Dermis microvascular lymphatic vessel endothelial cell (primary cell): ENCODE results near the gene ATP5F1B. TPM values are rescaled to one million over a fixed set of nuclear protein-coding genes. Genes with fewer than 3 reads are reported as not detected.
"Not testable (repeated sequence)": the region's sequence is repeated elsewhere in the genome, so short reads cannot be mapped to it uniquely, and the experiment has no call there.

Experiments
- DNase-seq, 2 donors: peaks; one replicate each; pipeline versions ENCODE4 v3.0.0 to v3.0.0-alpha.2; 2010; ENCODE audit warnings: low read depth in 2 of 2
- total RNA-seq: library from RNA; depleted of rRNA; stranded (reverse); fragments of >200 nt; gene quantifications from 2 replicates; pipeline ENCODE4 v1.2.1, GENCODE V29; 2014

Gene ATP5F1B
- total RNA-seq, 1 donor from 2014 or later = 583 TPM

- not testable (repeated sequence) for DNase-seq
These were observed 2.2 kb upstream of the ATP5F1B start for GRCh38 chr12:56648023-56648422.

GRCh38 chr12:56645201-56645716 is 525 bp downstream of the ATP5F1B start:
- DNase-seq = peak in 1 of 2 donors; percentile 30

- DNase-seq = peak in 1 of 2 donors; percentile 14
These were observed 1.1 kb downstream of the ATP5F1B start for GRCh38 chr12:56644654-56645053.

DNA sequence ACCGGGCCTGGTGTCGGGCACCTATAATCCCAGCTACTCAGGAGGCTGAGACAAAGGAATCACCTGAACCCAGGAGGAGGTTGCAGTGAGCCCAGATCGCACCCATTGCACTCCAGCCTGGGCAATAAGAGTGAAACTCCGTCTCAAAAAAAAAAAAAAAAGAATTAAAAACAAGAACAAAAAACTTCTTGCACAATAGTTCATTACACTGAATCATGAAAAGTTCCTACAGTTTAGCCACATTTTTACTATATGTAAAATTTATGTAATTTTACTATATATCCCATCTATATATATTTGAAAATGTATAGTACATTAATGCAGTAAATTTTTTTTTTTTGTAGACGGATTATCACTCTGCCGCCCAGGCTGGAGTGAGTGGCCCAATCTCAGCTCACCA is 4.6 kb downstream of the ATP5F1B start:
- DNase-seq = no peak

DNA sequence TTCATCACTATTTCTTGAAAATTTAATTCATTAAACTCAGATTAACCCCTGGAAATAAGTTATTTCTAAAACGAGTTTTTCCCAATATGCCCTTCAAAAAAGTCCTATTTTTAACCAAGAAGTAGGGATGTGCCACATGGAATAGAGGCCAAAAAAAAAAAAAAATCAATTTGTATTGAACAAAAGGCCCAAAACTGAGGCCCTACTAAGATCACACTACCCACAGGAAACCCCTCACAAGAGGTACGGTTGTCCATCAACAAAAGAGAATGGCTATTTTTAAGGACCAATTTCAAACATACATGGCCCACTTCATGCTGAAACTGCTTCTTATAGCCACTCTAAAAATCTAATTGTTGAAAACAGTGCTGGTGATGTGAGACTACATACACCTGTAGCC is 8.2 kb downstream of the ATP5F1B start:
- no peak for DNase-seq

GRCh38 chr12:56636675-56637540 is 8.9 kb downstream of the ATP5F1B start:
- peak; percentile 99 for DNase-seq

DNA sequence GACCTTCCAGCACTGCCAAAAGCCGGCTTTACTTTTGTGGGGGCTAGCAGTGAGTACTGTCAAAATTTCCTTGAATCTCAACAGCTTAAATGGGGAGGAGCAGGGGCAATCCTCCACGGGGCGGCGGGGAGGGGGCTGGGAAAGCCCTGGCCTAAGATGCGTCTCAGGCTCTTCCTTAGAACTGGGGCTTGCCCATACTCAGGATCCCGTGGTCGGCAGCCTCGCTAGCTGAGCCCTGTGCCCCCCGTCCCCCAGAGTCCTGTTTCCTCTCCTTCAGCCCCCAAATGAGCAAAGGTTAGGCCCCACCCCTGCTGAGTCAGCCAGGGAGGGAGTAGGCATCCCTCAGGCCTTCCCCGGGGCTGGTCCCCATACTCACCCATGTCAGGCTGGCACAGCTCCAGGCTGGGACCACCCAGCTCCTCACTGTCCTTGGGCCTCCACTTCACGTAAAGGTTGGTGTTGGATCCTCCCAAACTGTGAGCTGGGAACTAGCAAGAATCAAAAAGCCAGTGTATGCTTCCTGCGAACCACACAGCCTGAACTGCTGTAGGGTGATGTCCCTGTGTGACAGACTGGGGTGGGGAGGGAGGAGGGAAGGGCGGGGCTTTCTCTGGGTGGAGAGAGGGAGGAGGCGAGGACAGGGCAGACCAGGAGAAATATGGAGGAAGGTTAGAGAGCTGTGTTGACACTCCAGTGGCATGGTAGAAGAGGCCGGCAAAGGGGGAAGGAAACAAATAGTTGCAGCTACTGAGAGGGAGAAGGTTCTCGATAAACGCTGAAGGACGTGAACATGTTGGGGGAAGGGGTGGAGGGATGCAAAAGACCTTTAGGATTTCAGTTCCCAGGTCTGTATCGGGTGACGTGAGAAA is 9.7 kb downstream of the ATP5F1B start:
- DNase-seq = peak; percentile 69 to 86

DNA sequence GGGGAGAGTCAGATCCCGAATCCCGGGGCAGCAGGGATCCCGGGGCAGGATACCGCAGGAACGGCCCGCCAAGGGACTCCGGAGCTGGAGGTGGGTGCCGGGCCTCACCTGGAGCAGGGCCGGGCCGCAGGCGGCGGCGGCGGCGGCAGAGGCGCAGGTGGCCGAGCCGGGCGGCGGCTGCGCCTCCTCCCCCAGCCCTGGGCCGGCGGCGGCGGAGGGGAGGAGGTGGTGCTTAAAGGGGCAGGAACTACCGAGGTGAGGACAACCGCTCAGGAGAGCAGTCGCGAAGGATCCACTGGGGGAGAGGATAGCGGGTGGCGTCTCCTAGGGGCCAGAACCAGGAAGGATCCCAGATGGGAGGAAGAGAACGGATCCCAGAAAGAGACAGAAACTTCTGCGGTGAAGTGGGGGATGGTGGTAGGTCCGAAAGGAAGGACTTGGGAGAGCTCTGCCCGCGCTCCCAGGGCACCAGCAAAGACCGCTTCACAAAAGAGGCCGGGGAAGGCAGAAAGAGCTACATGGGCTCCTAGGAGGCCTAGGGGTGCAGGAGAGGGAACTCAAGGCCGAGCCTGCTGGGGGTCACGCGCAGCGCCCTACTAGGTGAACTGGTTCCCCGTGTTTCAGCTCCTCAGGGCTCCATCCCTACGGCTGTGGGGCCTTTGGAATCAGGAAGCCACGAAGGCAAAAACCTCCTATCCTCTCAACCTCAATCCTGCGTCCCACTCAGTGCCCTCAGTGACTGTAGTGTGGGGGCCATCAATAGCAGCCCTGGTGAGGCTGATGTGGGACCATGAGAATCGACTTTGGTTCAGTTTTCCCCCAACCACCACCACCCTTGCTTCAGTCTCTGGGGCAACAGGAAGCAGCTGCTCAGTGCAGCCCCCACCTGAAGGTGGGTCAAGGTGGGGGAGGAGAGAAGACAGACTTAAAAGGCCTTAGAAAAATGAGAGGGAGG is 10.7 kb downstream of the ATP5F1B start:
- peak in 1 of 2 donors; percentile 75 for DNase-seq

GRCh38 chr12:56634242-56634836 is 11.4 kb downstream of the ATP5F1B start:
- DNase-seq = peak in 1 of 2 donors; percentile 38

- no peak for DNase-seq
These were observed 12.1 kb downstream of the ATP5F1B start for GRCh38 chr12:56633468-56634241.

- no peak for DNase-seq
These were observed 12.9 kb downstream of the ATP5F1B start for GRCh38 chr12:56632701-56633467.

GRCh38 chr12:56631790-56632700 is 13.7 kb downstream of the ATP5F1B start:
- DNase-seq = peak in 1 of 2 donors; percentile 62

DNA sequence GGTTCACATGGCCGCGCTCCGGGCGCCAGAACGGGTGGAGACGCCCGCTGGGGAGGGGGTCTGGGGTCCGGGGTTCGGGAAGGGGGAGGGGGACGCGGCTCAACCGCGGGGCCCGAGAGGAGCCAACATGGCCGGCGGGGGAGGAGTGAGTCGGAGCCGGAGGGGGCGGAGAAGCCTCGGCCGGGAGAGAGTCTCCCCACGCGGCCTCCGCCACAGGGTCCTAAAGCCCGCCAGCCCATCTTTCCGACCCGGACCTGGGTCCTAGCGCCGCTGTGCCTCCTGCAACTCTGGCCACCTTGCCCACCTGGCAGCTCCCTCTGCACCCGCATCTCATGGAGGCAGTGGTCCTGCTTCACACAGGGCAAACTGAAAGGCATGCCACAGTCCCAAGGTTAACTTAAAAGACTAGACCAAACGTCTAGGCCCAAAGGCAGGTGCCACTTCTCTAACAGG is 15.6 kb downstream of the ATP5F1B start, which contains the start of gene BAZ2A:
BAZ2A (minus strand) TSS at position 147 of the 453 bp plus-strand sequence. CDS start 12,796 bp downstream, outside the sequence.
- DNase-seq = peak; percentile 57 to 87

DNA sequence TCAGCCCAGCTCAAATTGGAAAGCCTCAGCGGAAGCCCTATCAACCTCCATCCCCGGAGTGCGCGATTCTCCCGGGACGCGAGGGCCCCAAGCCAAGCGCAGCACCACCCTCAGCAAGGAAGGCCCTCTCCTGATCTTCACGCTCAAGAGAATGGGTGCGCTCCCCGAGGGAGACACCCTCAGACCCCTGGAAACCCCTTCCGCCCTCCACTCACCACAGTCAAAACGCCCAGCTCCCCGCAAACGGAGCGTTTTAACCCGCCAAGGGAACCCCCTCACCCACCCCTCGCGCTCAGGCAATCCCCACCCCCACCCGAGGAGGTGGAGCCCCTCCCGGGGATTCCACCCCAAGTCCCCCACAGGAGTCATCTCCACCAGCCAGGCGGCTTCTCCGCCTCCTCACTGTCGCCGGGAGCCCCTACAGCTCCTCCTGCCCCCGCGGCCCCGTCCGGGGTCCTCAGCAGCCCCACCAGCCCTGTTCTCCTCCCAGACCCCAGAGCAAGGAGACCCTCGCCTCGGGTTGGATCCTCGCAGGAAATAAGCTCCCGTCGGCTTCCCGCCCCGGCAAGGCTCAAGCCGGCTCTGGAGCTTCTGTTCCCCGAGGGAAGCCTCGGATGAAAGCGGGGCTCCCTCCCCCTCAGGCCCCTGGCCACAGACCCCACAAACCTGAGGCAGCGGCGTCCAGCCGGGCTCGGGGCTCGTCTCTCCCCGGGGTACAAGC is 16.2 kb downstream of the ATP5F1B start:
- DNase-seq = peak in 1 of 2 donors; percentile 39

- DNase-seq = peak; percentile 60 to 72
These were observed 16.9 kb downstream of the ATP5F1B start for GRCh38 chr12:56628671-56629458.

GRCh38 chr12:56626701-56627100 is 19.1 kb downstream of the ATP5F1B start:
- DNase-seq = no peak
